Stomach (tissue), 9 donors: Measurements from ENCODE around the gene DNAJC16. TPM values are rescaled to one million over a fixed set of nuclear protein-coding genes. Genes with fewer than 3 reads are reported as not detected.
A peak's percentile ranks its signal among the peaks of the same experiment; 100 is the strongest.

Experiments
- DNase-seq, 2 donors: peaks; one replicate each; pipeline versions ENCODE4 v3.0.0 to v3.0.0-alpha.2; 2013 to 2019
- H3K27ac ChIP-seq, 5 donors: fragments of 200-600 bp in 4 of 5; sonication (generic) in 4 of 5; one replicate each; pipeline ENCODE4 v1.5.1; 2013 to 2019; ENCODE audit warnings: mild to moderate bottlenecking in 1 of 5, moderate library complexity in 1 of 5
- H3K27me3 ChIP-seq, 3 donors: fragments of 200-600 bp; sonication (generic); one replicate each; pipeline ENCODE4 v1.5.1; 2017 to 2019; ENCODE audit warnings: mixed run types in 1 of 3
- H3K36me3 ChIP-seq, 4 donors: fragments of 200-600 bp; sonication (generic); 1 replicate in 3 of 4; 2 replicates in 1 of 4; pipeline ENCODE4 v1.5.1; 2016 to 2019
- H3K4me1 ChIP-seq, 4 donors: fragments of 200-600 bp; sonication (generic); one replicate each; pipeline ENCODE4 v1.5.1; 2016 to 2019
- H3K4me3 ChIP-seq, 4 donors: fragments of 200-600 bp; sonication (generic) in 3 of 4; one replicate each; pipeline ENCODE4 v1.5.1; 2016 to 2019; ENCODE audit warnings: mild to moderate bottlenecking in 1 of 4
- H3K9me3 ChIP-seq, 4 donors: fragments of 200-600 bp; sonication (generic); one replicate each; pipeline ENCODE4 v1.5.1; 2016 to 2019
- CTCF ChIP-seq, 7 experiments: fragments of 450-650 bp in 4 of 7; fragments of 200-600 bp in 3 of 7; sonication (generic) in 3 of 7; IDR thresholded peaks; one replicate each; pipeline ENCODE4 v1.5.1; 2016 to 2019; ENCODE audit warnings: antibody characterized with exemption in 7 of 7, control low read depth in 2 of 7, mild to moderate bottlenecking in 1 of 7
- EP300 ChIP-seq: sonication (generic); formaldehyde crosslinking; IDR thresholded peaks from one replicate; pipeline ENCODE4 v1.6.1; 2017; ENCODE audit warnings: antibody characterized with exemption
- POLR2A ChIP-seq, 4 donors: fragments of 450-650 bp; IDR thresholded peaks; one replicate each; pipeline ENCODE4 v1.6.1; 2016; ENCODE audit warnings: antibody characterized with exemption in 4 of 4, control low read depth in 2 of 4, mild to moderate bottlenecking in 1 of 4, moderate library complexity in 1 of 4
- POLR2AphosphoS5 ChIP-seq, 3 donors: sonication (generic); formaldehyde crosslinking; IDR thresholded peaks; one replicate each; pipeline ENCODE4 v1.6.1; 2016; ENCODE audit warnings: antibody characterized with exemption in 3 of 3
- WGBS, 5 donors: extraction: QIAGEN DNeasy Blood & Tissue Kit in 3 of 5; methylation state at CpG; one replicate each; pipeline versions ENCODE4 v1.1.5 to v1.1.7; 2013 to 2018; 5-methylcytosine and 5-hydroxymethylcytosine counted together
- intact Hi-C: fragments of 100-400 bp; cut with DNase I; formaldehyde crosslinking; loops from one replicate; pipeline ENCODE4 v1.15.1; 2023; ENCODE audit warnings: low total_unique reads
- polyA plus RNA-seq, 3 donors: library from polyadenylated mRNA; stranded (reverse); fragments of 200-250 nt; gene quantifications; one replicate each; pipeline ENCODE4 v1.2.3, GENCODE V29; 2013
- total RNA-seq, 5 donors: library from RNA; depleted of rRNA; stranded (reverse); fragments of >200 nt; gene quantifications; one replicate each; pipeline versions ENCODE4 v1.1.0 to v1.2.3, GENCODE V29; 2014 to 2016
- donor health status: healthy with polysubstance abuse.
- donor health status: Bipolar disorder and iron deficiency.
- donor health status: healthy.

DNAJC16 gene
- total and polyA plus RNA-seq, 8 donors = 1.8 to 26.4 (median 8.9) TPM

- Histone ChIP-seq H3K4me3 (no peak overlapping the region), H3K27ac (peak overlapping the region in 1 of 5 donors; percentile 99), H3K36me3 (peaks cover 0 to 9% (median 5%) of the 10 kb centered on the region in 4 donors), H3K27me3 (no peaks in the 10 kb centered on the region), H3K4me1 (peaks cover 25 to 40% (median 34%) of the 10 kb centered on the region in 4 donors), H3K9me3 (no peaks in the 10 kb centered on the region)
- intact Hi-C loops = no loop called here
- 94 to 100% (median 97%) methylated on average over 4 of the region's 4 CpGs for WGBS, 5 donors
- no peak for TF ChIP-seq POLR2AphosphoS5 (IDR thresholded peaks at IDR 0.05)
- no peak for TF ChIP-seq CTCF (IDR thresholded peaks at IDR 0.05)
- TF ChIP-seq POLR2A (IDR thresholded peaks at IDR 0.05) = no peak
- no peak for TF ChIP-seq EP300
- DNase-seq = peak; percentile 15 to 19
These were observed 4.1 kb upstream of the DNAJC16 start for GRCh38 chr1:15522551-15522950.

GRCh38 chr1:15523104-15524020, 3.3 kb upstream of the DNAJC16 start:
- H3K27ac ChIP-seq = peak overlapping the region; percentile 74 to 99 (median 97)
- peak overlapping the region; percentile 69 to 94 (median 80) for H3K4me3 ChIP-seq
- peaks cover 0 to 1% (median 0%) of the 10 kb centered on the region in 4 donors for H3K36me3 ChIP-seq
- no peaks in the 10 kb centered on the region for H3K9me3 ChIP-seq
- no peaks in the 10 kb centered on the region for H3K27me3 ChIP-seq
- no peak for TF ChIP-seq CTCF (IDR thresholded peaks at IDR 0.05)
- no peak for TF ChIP-seq EP300
- no peak for TF ChIP-seq POLR2A (IDR thresholded peaks at IDR 0.05)
- no peak for TF ChIP-seq POLR2AphosphoS5 (IDR thresholded peaks at IDR 0.05)
- 32 to 42% (median 37%) methylated on average over 18 of the region's 18 CpGs for WGBS, 5 donors
- peaks cover 30 to 48% (median 41%) of the 10 kb centered on the region in 4 donors for H3K4me1 ChIP-seq
- intact Hi-C loops = no loop called here
- peak; percentile 18 to 29 for DNase-seq

- peak within 1 kb of the TSS; percentile 69 to 94 (median 80) for H3K4me3 ChIP-seq
- 0 to 1% (median 1%) methylated on average over 11 to 27 of the region's 27 CpGs for WGBS, 5 donors
- no peaks in the 10 kb centered on the region for H3K9me3 ChIP-seq
- TF ChIP-seq EP300 (no peak), POLR2A (IDR thresholded peaks at IDR 0.05) (no peak), POLR2AphosphoS5 (IDR thresholded peaks at IDR 0.05) (peak; percentile 61 to 89 (median 79)), CTCF (IDR thresholded peaks at IDR 0.05) (no peak)
- H3K27ac ChIP-seq = peak within 1 kb of the TSS; percentile 97 to 99 (median 98)
- H3K4me1 ChIP-seq = peaks cover 30 to 53% (median 44%) of the 10 kb centered on the region in 4 donors
- DNase-seq = no peak
- H3K36me3 ChIP-seq = peaks cover 0 to under 1% (median 0%) of the 10 kb centered on the region in 4 donors
- no peaks in the 10 kb centered on the region for H3K27me3 ChIP-seq
- intact Hi-C loops = no loop called here
These were observed 2.7 kb upstream of the DNAJC16 start, which contains the start of gene CASP9 for GRCh38 chr1:15524021-15524282. TSS of gene CASP9 (minus strand) at chr1:15524215. CDS start at chr1:15524200, 15 bp downstream.

- H3K27ac ChIP-seq = peak overlapping the region; percentile 97 to 99 (median 98)
- no peaks in the 10 kb centered on the region for H3K27me3 ChIP-seq
- DNase-seq = peak; percentile 100
- 0 to 3% (median 2%) methylated on average over 32 to 87 of the region's 88 CpGs for WGBS, 5 donors
- H3K4me1 ChIP-seq = peaks cover 30 to 52% (median 45%) of the 10 kb centered on the region in 4 donors
- H3K36me3 ChIP-seq = peaks cover 0 to 5% (median 0%) of the 10 kb centered on the region in 4 donors
- peak overlapping the region; percentile 69 to 94 (median 80) for H3K4me3 ChIP-seq
- intact Hi-C loops = no loop called here
- no peak for TF ChIP-seq POLR2AphosphoS5 (IDR thresholded peaks at IDR 0.05)
- TF ChIP-seq POLR2A (IDR thresholded peaks at IDR 0.05) = no peak
- peak; percentile 17 for TF ChIP-seq EP300
- H3K9me3 ChIP-seq = no peaks in the 10 kb centered on the region
These were observed 2.2 kb upstream of the DNAJC16 start for GRCh38 chr1:15524283-15525049.
